Upper lobe of left lung (tissue), 4 donors: Measurements from ENCODE around the gene MSMO1.

Experiments
- CTCF ChIP-seq, 6 experiments: fragments of 450-650 bp in 4 of 6; fragments of 200-600 bp in 2 of 6; sonication (generic) in 2 of 6; IDR thresholded peaks; one replicate each; pipeline ENCODE4 v1.5.1; 2016 to 2019; ENCODE audit warnings: antibody characterized with exemption in 6 of 6
- POLR2A ChIP-seq, 4 donors: fragments of 450-650 bp; IDR thresholded peaks; one replicate each; pipeline ENCODE4 v1.5.1; 2016 to 2017; ENCODE audit warnings: antibody characterized with exemption in 4 of 4, mild to moderate bottlenecking in 2 of 4
- POLR2AphosphoS5 ChIP-seq, 2 donors: sonication (generic); formaldehyde crosslinking; IDR thresholded peaks; one replicate each; pipeline ENCODE4 v1.5.1; 2017; ENCODE audit warnings: antibody characterized with exemption in 2 of 2

DNA sequence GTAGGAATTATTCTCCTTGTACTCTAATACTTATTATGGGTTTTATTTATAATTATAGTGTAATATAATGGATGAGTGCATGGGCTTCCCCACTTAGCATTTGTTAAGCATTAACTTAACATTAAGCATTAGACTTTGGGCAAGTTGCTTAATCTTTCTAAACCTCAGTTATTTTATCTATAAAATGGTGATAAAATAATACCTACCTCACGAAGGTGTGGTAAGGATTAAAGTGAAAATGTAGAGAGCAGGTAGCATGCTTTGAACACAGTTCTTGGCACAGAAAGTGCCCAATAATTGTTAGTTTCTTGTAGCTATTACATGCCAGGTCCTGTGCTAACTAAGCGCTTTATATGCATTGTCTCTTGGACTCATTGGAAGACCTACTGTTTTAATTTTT lies 2.6 kb downstream of the MSMO1 start:
- TF ChIP-seq CTCF (IDR thresholded peaks at IDR 0.05) (no peak), POLR2A (IDR thresholded peaks at IDR 0.05) (no peak), POLR2AphosphoS5 (IDR thresholded peaks at IDR 0.05) (no peak)
